Measurements from ENCODE around the gene IFI27L1.
"Not testable (repeated sequence)": the region's sequence is repeated elsewhere in the genome, so short reads cannot be mapped to it uniquely, and the experiment has no call there.

IFI27L1 gene

GRCh38 chr14:94048691-94049624 is 32.2 kb upstream of the IFI27L1 start:
- no peak for DNase-seq

DNA sequence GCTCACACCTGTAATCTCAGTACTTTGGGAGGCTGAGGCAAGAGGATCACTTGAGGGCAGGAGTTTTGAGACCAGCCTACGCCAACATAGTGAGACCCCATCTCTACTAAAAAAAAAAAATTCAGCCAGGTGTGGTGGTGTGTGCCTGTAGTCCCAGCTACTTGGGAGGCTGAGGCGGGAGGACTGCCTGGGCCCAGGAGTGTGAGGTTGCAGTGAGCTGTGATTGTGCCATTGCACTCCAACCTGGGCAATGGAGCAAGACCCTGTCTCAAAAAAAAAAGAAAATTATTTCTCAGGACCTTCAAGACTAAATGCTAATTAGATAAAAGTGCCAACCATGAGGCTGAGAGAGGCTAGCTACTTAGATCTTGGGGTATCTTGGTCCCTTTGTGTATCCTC is 31.5 kb upstream of the IFI27L1 start:
- no peak for DNase-seq

GRCh38 chr14:94050231-94050880 is 30.8 kb upstream of the IFI27L1 start:
- DNase-seq: no peak

GRCh38 chr14:94051115-94051514 is 30.0 kb upstream of the IFI27L1 start:
- DNase-seq: peak in 1 of 2 experiments; percentile 12

DNA sequence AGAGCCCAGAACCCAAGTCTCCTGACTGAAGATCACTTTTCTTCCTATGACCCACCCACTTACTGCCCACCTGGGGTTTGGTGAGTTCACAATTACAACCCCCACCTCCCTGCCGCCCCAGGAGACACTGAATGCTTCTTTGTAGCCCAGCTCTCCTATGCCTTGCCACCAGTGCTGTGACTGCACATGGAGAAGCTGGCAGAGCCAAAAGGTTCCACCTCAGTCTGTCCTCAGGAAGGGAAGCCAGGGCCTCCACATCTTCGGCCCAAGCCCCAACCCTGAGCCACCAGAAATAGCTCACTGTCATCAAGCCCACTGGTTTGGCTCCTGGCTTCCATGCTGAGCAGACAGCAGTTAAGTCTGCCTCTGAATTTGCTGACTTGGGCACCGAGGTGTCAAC is 29.3 kb upstream of the IFI27L1 start:
- DNase-seq: no peak

GRCh38 chr14:94052199-94052598 is 28.9 kb upstream of the IFI27L1 start:
- no peak for DNase-seq

GRCh38 chr14:94052662-94053061 is 28.4 kb upstream of the IFI27L1 start:
- no peak for DNase-seq

GRCh38 chr14:94054401-94054800 is 26.7 kb upstream of the IFI27L1 start:
- DNase-seq: no peak

DNA sequence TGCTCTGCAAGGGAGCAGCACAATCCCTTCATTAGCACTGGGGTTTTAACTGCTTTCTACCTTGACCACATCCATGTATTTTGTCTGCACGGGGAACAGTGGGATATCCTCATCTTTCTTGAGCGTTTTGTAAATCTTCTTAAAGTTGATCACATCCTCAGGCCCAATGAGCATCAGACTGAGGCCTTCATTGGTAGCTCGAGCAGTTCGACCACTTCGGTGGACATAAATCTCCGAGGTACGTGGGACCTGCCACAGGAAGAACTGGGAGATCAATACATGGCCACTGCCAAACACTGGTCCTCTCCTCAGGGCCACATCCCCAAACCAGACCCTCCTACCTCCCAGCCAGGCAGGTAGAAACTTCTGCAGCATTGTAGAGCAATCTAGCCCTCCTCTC is 26.2 kb upstream of the IFI27L1 start:
- DNase-seq: no peak

- no peak for DNase-seq
Observed at GRCh38 chr14:94056579-94057308, 24.4 kb upstream of the IFI27L1 start.

GRCh38 chr14:94058128-94058673 is 22.9 kb upstream of the IFI27L1 start:
- DNase-seq: no peak

DNA sequence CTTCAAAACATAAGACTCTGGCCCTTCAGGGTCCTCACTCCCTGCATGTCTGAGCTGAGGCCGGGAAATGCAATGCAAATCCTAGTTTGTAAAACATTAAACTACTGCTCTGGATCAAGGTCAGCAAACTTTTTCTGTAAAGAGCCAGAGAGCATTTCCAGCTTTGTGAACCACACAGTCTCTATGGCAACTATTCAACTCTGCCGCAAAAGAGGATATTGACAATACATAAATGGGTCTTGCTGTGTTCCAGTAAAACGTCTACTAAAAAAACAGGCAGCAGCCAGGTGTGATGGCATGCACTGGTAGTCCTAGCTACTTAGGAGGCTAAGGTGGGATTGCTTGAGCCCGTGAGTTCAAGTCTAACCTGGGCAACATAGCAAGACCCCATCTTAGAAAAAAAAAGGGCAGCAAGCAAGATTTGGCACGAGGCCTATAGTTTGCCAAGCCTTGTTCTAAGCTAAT is 22.4 kb upstream of the IFI27L1 start:
- DNase-seq: no peak

GRCh38 chr14:94059998-94060397 is 21.1 kb upstream of the IFI27L1 start:
- no peak for DNase-seq

DNA sequence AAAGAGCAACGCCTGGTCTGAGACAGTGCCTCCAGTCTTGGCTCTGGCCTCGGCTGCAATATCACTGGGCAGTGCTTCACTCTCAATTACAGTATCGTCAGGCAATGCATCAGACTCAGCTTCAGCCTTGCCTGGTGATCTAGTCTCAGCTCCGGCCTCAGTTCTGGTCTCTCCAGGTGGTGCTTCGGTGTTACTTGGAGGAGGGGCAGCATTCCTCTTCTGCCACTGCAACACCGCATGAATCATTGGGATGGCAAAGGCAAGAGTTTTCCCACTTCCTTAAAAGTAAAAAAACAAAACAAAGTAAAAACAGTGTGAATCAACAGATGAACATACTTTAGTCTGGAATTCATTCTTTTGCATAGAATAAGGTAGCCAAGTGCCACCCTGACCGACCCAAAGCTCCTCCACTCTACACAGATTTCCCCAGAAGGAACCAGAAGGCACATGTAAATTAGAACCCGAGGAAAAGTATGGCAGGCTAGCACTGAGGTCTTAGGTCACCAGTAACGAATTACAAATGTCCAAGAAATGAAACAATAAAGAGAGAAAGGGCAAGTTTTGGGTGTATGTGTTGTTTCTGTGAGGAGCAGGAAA is 18.7 kb upstream of the IFI27L1 start:
- DNase-seq: no peak

- DNase-seq: no peak
Observed at GRCh38 chr14:94066089-94066676, 14.9 kb upstream of the IFI27L1 start.

- DNase-seq: not testable (repeated sequence)
Observed at GRCh38 chr14:94072076-94072475, 9.0 kb upstream of the IFI27L1 start.

DNA sequence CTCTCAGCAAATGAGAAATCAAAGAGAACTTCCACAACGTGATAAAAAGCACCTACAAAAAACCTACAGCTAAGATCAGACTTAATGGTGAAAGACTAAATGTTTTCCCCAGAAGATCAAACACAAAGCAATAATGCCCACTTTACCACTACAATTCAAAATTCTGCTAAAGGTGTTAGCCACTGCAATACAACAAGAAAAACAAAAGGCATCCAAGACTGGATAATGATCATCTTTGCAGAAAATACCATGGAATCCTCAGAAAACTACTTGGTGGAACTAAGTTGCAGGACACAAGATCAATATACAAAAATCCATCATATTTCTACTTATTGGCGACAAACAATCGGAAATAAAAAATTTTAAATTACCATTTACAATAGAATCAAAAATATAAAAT is 6.6 kb upstream of the IFI27L1 start:
- DNase-seq: no peak

DNA sequence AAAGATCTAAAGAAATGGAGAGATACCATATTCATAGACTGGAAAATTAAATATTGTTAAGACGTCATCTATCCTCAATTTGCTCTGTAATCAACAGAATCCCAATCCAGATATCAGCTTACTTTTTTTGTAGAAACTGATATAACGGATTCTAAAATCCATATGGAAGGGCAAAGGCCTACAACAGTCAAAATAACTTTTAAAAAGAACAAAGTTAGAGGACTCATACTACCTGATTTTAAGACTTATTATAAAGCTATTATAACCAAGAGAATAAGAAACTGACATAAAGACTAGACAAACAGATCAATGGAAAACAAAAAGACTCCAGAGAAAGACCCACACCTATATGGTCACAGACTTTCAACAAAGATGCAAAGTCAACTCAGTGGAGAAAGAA is 6.1 kb upstream of the IFI27L1 start:
- no peak for DNase-seq

DNA sequence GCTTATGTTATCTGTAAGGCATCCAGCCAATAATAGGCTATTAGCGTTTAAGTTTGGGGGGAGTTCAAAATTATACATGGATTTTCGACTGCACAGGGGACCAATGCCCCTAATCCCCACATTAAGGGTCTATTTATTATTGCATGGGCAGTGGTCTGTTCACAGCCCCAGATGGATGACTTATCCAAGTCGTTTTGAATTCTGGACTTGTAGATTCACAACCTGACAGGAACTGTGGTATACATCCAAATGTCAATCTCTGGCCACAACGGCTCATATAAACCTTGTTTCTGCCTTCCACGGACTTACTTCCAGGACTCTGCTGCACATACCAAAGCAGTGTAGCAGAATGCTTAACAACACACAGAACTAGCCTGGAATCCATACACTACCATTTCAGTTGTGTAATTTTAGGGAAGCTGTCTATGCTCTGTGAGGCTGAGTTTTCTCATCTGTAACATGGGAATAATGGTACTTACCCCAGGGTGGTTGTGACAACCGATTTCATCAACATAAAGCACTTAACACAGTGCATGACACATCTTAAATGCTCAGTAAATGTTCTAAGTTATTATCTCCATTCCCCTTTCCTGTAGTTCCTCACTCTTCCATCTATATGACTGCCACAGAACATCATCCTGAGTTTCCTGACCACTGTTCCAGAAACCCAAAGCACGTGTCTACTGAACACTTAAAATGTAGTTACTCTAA is 3.8 kb upstream of the IFI27L1 start:
- DNase-seq: no peak

- no peak for DNase-seq
Observed at GRCh38 chr14:94077823-94078222, 3.3 kb upstream of the IFI27L1 start.

GRCh38 chr14:94079891-94080620 is 1.1 kb upstream of the IFI27L1 start:
- DNase-seq: peak in 1 of 2 experiments; percentile 30
